Limb (tissue), 2 donors: ENCODE measurements around the gene CLEC4G.

ENCODE experiments used
- DNase-seq, 2 donors: peaks; one replicate each; pipeline ENCODE4 v3.0.0-alpha.2; 2016; ENCODE audit errors: extremely low spot score in 2 of 2

CLEC4G gene

GRCh38 chr19:7698583-7698982, 33.3 kb downstream of the CLEC4G start:
- no peak for DNase-seq

- no peak for DNase-seq
These were observed 34.1 kb downstream of the CLEC4G start for GRCh38 chr19:7697721-7698287.

- DNase-seq, result no peak
These were observed 37.4 kb downstream of the CLEC4G start for GRCh38 chr19:7694499-7694898.

GRCh38 chr19:7692417-7693088, 39.4 kb downstream of the CLEC4G start:
- DNase-seq, result no peak

GRCh38 chr19:7691497-7691896, 40.4 kb downstream of the CLEC4G start:
- DNase-seq, result no peak

- DNase-seq, result no peak
These were observed 41.1 kb downstream of the CLEC4G start for GRCh38 chr19:7690779-7691258.

GRCh38 chr19:7689165-7689564, 42.7 kb downstream of the CLEC4G start:
- DNase-seq, result no peak

- DNase-seq, result no peak
These were observed 44.7 kb downstream of the CLEC4G start for GRCh38 chr19:7687177-7687576.

- no peak for DNase-seq
These were observed 46.1 kb downstream of the CLEC4G start for GRCh38 chr19:7685546-7686445.

GRCh38 chr19:7682175-7682855, 49.6 kb downstream of the CLEC4G start:
- peak in 1 of 2 donors; percentile 62 for DNase-seq

- DNase-seq, result peak; percentile 64 to 76
These were observed 50.4 kb downstream of the CLEC4G start for GRCh38 chr19:7681340-7682174.

GRCh38 chr19:7680606-7681339, 51.1 kb downstream of the CLEC4G start, which contains the start of gene TRAPPC5:
TRAPPC5 (plus strand) TSS chr19:7680833; CDS start chr19:7682254, 1,421 bp downstream.
- peak; percentile 90 to 94 for DNase-seq

GRCh38 chr19:7679771-7680605, 51.9 kb downstream of the CLEC4G start:
- DNase-seq, result no peak

GRCh38 chr19:7678971-7679751, 52.7 kb downstream of the CLEC4G start:
- no peak for DNase-seq
